Measurements from ENCODE around the gene C8G. TPM values are rescaled to one million over a fixed set of nuclear protein-coding genes. Genes with fewer than 3 reads are reported as not detected.

C8G gene
- total RNA-seq, 1 experiment from 2014 or later, result 2.1 TPM

GRCh38 chr9:136955943-136956335, 10.9 kb downstream of the C8G start:
- H3K9me2 ChIP-seq (ENCODE audit: insufficient read depth), result no peaks in the 10 kb centered on the region
- DNase-seq (ENCODE audit: low read depth, low spot score) (no peak), ATAC-seq (no peak)
- no peak overlapping the region for H3K4me3 ChIP-seq (replicated peaks in 1 of 2; ENCODE audit: low read depth in 1 of 2, low read length in 2 of 2)
- BruUV-seq (replicated peaks), result no TSS peak
- TF ChIP-seq TCF7L2 (IDR thresholded peaks at IDR 0.05; ENCODE audit: borderline replicate concordance, extremely low read depth, insufficient read depth, insufficient read length) (no peak), REST (IDR thresholded peaks at IDR 0.05; ENCODE audit: low read depth) (no peak), SP1 (IDR thresholded peaks at IDR 0.05; ENCODE audit: low read depth) (no peak), ZFX (IDR thresholded peaks at IDR 0.05) (no peak), POLR2A (IDR thresholded peaks at IDR 0.05; ENCODE audit: borderline replicate concordance, extremely low read depth, insufficient read depth, insufficient read length) (no peak), SRF (IDR thresholded peaks at IDR 0.05; ENCODE audit: low read depth) (no peak), YY1 (IDR thresholded peaks at IDR 0.05; ENCODE audit: extremely low read depth, insufficient replicate concordance, low read depth, low read length) (no peak), SIN3A (IDR thresholded peaks at IDR 0.05; ENCODE audit: low read depth) (no peak), ELF1 (IDR thresholded peaks at IDR 0.05; ENCODE audit: borderline replicate concordance, low read depth) (no peak), EZH2 (IDR thresholded peaks at IDR 0.05) (no peak), ZBTB33 (IDR thresholded peaks at IDR 0.05; ENCODE audit: extremely low read depth, insufficient replicate concordance, low read length) (no peak), CBX3 (IDR thresholded peaks at IDR 0.05; ENCODE audit: low read depth) (no peak), POLR2AphosphoS5 (IDR thresholded peaks at IDR 0.05; ENCODE audit: low read depth, low read length) (no peak), ZNF274 (IDR thresholded peaks at IDR 0.05; ENCODE audit: low read depth, low read length) (no peak), CTCF (IDR thresholded peaks at IDR 0.05 in 2 of 3, conservative IDR thresholded peaks at IDR 0.05 in 1 of 3; ENCODE audit: borderline replicate concordance in 1 of 3, insufficient read depth in 1 of 3, low read depth in 2 of 3, low read length in 2 of 3) (no peak)
- H3K9ac ChIP-seq (ENCODE audit: low read length), result no peak overlapping the region
- H3K9me3 ChIP-seq (ENCODE audit: control insufficient read depth in 1 of 2, insufficient read depth in 1 of 2, low read depth in 1 of 2, low read length in 2 of 2), result no peaks in the 10 kb centered on the region
- H4K20me1 ChIP-seq (ENCODE audit: insufficient read depth), result no peaks in the 10 kb centered on the region
- H3K79me2 ChIP-seq (ENCODE audit: insufficient read depth, low read length), result no peaks in the 10 kb centered on the region
- no peak overlapping the region for H3K27ac ChIP-seq (ENCODE audit: low read depth, low read length)
- CTCF ChIA-PET, result no interaction called here
- RAD21 ChIA-PET (ENCODE audit: low non-redundant PET in 1 of 2, low total read pairs in 2 of 2, uncharacterized antibody in 2 of 2, unreplicated experiment in 2 of 2), result no interaction called here
- no peak overlapping the region for H3K4me2 ChIP-seq (ENCODE audit: low read length)
- no peaks in the 10 kb centered on the region for H3K36me3 ChIP-seq (ENCODE audit: control insufficient read depth in 1 of 2, insufficient read depth in 2 of 2, low read length in 2 of 2)
- no peaks in the 10 kb centered on the region for H3K27me3 ChIP-seq (ENCODE audit: insufficient read depth, low read length)
- peaks cover 2 to 5% of the 10 kb centered on the region in 2 experiments; a peak in 3 of 4 replicates for H3K4me1 ChIP-seq (ENCODE audit: control insufficient read depth in 1 of 2, insufficient read depth in 2 of 2, low read length in 2 of 2)
- no peak overlapping the region for H2AFZ ChIP-seq (ENCODE audit: low read depth, low read length, poor library complexity, severe bottlenecking)
- POLR2A ChIA-PET, result no interaction called here
- intact Hi-C loops (cut with micrococcal nuclease), result no loop called here
